Aorta (tissue), 5 donors: ENCODE data around the gene LAMTOR2. TPM values are rescaled to one million over a fixed set of nuclear protein-coding genes. Genes with fewer than 3 reads are reported as not detected.
"Not testable (repeated sequence)": the region's sequence is repeated elsewhere in the genome, so short reads cannot be mapped to it uniquely, and the experiment has no call there.

Source experiments
- ATAC-seq: fragments of 200-7000 bp; cut with Tn5 transposase; one replicate; pipeline ENCODE4 v1.9.1; 2022; ENCODE audit warnings: moderate library complexity; ENCODE audit not compliant: low FRiP score
- DNase-seq, 2 donors: peaks; one replicate each; pipeline ENCODE4 v3.0.0-alpha.2; 2020
- H3K27ac ChIP-seq, 2 donors: one replicate each; pipeline ENCODE4 v1.5.1; 2013; ENCODE audit warnings: low read length in 2 of 2, mild to moderate bottlenecking in 2 of 2, moderate library complexity in 2 of 2, control low read depth in 1 of 2, inconsistent platforms in 1 of 2, low read depth in 1 of 2
- H3K27me3 ChIP-seq, 2 donors: one replicate each; pipeline ENCODE4 v1.6.1; 2013; ENCODE audit warnings: control low read depth in 1 of 2, low read length in 1 of 2, mild to moderate bottlenecking in 1 of 2, moderate library complexity in 1 of 2; ENCODE audit not compliant: insufficient read depth in 2 of 2, control insufficient read depth in 1 of 2
- H3K36me3 ChIP-seq, 2 donors: one replicate each; pipeline ENCODE4 v1.6.1; 2013; ENCODE audit warnings: control low read depth in 1 of 2, low read length in 1 of 2, mild to moderate bottlenecking in 1 of 2; ENCODE audit not compliant: insufficient read depth in 2 of 2, control insufficient read depth in 1 of 2
- H3K4me1 ChIP-seq, 2 donors: one replicate each; pipeline ENCODE4 v1.6.1; 2013; ENCODE audit warnings: low read length in 2 of 2, control low read depth in 1 of 2, mild to moderate bottlenecking in 1 of 2, moderate library complexity in 1 of 2; ENCODE audit not compliant: insufficient read depth in 2 of 2, control insufficient read depth in 1 of 2
- H3K4me3 ChIP-seq, 2 donors: one replicate each; pipeline ENCODE4 v1.5.1; 2013; ENCODE audit warnings: low read length in 2 of 2, control low read depth in 1 of 2, mild to moderate bottlenecking in 1 of 2
- H3K9me3 ChIP-seq: one replicate; pipeline ENCODE4 v1.6.1; 2013; ENCODE audit warnings: mild to moderate bottlenecking, low read length; ENCODE audit not compliant: control insufficient read depth
- WGBS, 2 donors: extraction: QIAGEN DNeasy Blood & Tissue Kit; methylation state at CpG; one replicate each; pipeline ENCODE4 v1.1.7; 2013; 5-methylcytosine and 5-hydroxymethylcytosine counted together
- intact Hi-C, 2 donors: fragments of 100-400 bp; cut with DNase I; formaldehyde crosslinking; loops; one replicate each; pipeline versions ENCODE4 v1.14.2 to v1.15.0; 2022
- polyA plus RNA-seq, 2 donors: library from polyadenylated mRNA; stranded (reverse); fragments of 200-250 nt; gene quantifications; one replicate each; pipeline ENCODE4 v1.2.3, GENCODE V29; 2013
- total RNA-seq, 2 donors: library from RNA; stranded (reverse); fragmentation: NEBNext Ultra II Directional; extraction: Animal tissue kit (Norgen Biotek cat#: 25700); gene quantifications; one replicate each; pipeline ENCODE4 v1.2.1, GENCODE V29; 2021
- donor health status: healthy with polysubstance abuse.
- donor health status: Bipolar disorder and iron deficiency.
- donor health status: DM: no; HTN: no; CAD: no.
- donor health status: DM: no; HTN: no; CAD: no.
- donor health status: DM: yes; HTN: yes; CAD: no.

The LAMTOR2 gene
- total and polyA plus RNA-seq, 4 donors: 31.6 to 129 (median 59.7) TPM

DNA sequence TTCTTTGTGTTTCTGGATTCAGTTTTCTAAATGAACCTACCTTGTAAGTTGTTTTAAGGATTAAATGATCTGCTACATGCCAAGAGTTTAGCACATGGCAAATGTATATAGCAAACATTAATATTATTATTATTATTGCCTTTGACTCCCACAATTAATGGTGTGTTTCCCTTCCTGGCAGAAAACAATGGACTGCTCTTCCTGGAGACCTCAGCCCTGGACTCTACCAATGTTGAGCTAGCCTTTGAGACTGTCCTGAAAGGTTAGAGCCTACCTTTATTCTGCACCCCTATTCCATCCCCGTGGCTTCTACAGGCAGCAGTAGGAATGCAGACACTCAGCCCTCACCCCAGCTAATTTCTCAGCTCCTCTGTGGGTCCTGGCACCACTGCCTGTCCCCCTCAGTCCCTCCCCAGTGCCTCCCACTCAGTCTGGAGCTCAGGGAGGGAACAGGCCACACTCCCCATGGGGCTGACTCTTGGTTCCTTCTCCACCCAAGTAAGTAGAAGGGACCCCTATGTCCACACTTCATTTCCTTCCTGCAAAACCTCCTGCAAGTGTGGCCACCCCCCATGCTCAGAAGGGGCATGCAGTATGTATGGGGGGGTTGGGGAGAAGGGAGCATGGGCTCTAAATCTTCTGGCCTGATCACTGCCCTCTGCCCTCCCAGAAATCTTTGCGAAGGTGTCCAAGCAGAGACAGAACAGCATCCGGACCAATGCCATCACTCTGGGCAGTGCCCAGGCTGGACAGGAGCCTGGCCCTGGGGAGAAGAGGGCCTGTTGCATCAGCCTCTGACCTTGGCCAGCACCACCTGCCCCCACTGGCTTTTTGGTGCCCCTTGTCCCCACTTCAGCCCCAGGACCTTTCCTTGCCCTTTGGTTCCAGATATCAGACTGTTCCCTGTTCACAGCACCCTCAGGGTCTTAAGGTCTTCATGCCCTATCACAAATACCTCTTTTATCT lies 15.2 kb downstream of the LAMTOR2 start:
- no peaks in the 10 kb centered on the region for H3K36me3 ChIP-seq
- no peaks in the 10 kb centered on the region for H3K4me1 ChIP-seq
- no peak for ATAC-seq
- WGBS, 2 donors: 77 to 79% methylated on average over 3 of the region's 3 CpGs
- no peak overlapping the region for H3K4me3 ChIP-seq
- H3K9me3 ChIP-seq: no peaks in the 10 kb centered on the region
- no peaks in the 10 kb centered on the region for H3K27me3 ChIP-seq
- H3K27ac ChIP-seq: no peak overlapping the region
- intact Hi-C loops: loop anchor here in 1 of 2 donors (5.0 kb wide), 1 partner anchor 132 kb away; no protein-coding TSS in a partner anchor
- no peak for DNase-seq

DNA sequence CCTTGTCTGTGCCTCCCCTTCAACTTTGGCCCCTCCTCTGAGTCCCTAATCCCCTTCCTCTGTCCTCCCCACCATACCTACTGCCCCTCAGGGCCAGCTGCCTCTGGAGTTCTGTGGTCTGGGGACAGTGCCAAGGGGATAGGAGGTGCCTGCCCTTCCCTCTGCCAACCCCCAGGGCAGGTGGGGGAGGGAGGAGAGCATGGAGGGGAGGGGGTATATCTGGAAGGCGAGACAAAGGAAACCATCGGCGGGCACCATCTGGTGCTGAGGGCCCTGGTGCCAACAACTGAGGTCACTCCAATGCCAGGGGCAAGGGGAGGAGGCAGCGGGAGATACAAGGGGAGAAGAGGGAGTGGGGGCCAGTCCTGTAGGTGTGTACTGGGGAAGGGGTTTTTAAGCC lies 16.0 kb downstream of the LAMTOR2 start:
- H3K4me1 ChIP-seq: no peaks in the 10 kb centered on the region
- H3K36me3 ChIP-seq: no peaks in the 10 kb centered on the region
- 33 to 38% methylated on average over 4 of the region's 4 CpGs for WGBS, 2 donors
- ATAC-seq (no peak), DNase-seq (no peak)
- no peak overlapping the region for H3K27ac ChIP-seq
- H3K9me3 ChIP-seq: no peaks in the 10 kb centered on the region
- H3K27me3 ChIP-seq: no peaks in the 10 kb centered on the region
- intact Hi-C loops: no loop called here
- H3K4me3 ChIP-seq: no peak overlapping the region

DNA sequence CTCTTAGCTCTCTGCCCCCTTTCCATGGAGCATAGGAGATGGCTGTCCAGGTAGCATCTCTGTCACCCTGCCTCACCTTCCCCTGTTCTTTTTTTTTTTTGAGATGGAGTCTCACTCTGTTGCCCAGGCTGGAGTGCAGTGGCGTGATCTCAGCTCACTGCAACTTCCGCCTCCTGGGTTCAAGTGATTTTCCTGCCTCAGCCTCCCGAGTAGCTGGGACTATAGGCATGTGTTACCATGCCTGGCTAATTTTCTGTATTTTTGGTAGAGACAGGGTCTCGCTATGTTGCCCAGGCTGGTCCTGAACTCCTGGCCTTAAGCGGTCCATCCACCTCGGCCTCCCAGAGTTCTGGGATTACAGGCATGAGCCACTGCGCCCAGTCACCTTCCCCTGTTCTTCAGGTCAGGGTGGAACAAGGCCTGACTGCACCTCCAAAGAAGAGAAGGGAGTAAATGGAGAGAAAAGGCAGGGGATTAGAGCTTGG lies 16.8 kb downstream of the LAMTOR2 start:
- whole genome bisulfite sequencing, 2 donors: 87 to 89% methylated on average over 7 of the region's 7 CpGs
- H3K9me3 ChIP-seq, H3K4me1 ChIP-seq, H3K27ac ChIP-seq, intact Hi-C loops, H3K4me3 ChIP-seq, H3K36me3 ChIP-seq, H3K27me3 ChIP-seq, ATAC-seq, DNase-seq: not testable (repeated sequence)

DNA sequence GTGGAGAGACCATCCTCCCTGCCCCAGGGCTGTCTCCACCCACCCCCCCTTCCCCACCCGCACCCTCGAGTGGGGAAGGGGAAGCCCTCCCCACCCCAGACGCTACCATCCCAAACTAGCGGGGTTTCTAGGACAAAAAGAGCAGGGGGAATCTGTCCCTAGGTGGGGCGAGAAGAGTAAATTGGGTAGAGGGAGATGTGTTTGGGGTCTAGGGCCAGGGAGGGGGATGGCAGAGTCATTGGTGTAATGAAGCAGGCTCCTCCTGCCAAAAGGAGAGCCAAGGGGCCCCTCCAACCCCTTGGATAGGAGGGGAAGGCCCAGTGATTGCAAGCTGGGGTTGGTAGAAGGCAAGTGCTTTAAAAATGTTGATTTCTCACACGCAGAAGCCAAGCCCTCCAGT lies 17.7 kb downstream of the LAMTOR2 start:
- Histone ChIP-seq H3K9me3 (no peaks in the 10 kb centered on the region), H3K4me3 (no peak overlapping the region), H3K27me3 (no peaks in the 10 kb centered on the region), H3K4me1 (no peaks in the 10 kb centered on the region), H3K27ac (no peak overlapping the region), H3K36me3 (no peaks in the 10 kb centered on the region)
- ATAC-seq (no peak), DNase-seq (no peak)
- WGBS, 2 donors: 55 to 61% methylated on average over 6 of the region's 6 CpGs
- intact Hi-C loops: no loop called here

DNA sequence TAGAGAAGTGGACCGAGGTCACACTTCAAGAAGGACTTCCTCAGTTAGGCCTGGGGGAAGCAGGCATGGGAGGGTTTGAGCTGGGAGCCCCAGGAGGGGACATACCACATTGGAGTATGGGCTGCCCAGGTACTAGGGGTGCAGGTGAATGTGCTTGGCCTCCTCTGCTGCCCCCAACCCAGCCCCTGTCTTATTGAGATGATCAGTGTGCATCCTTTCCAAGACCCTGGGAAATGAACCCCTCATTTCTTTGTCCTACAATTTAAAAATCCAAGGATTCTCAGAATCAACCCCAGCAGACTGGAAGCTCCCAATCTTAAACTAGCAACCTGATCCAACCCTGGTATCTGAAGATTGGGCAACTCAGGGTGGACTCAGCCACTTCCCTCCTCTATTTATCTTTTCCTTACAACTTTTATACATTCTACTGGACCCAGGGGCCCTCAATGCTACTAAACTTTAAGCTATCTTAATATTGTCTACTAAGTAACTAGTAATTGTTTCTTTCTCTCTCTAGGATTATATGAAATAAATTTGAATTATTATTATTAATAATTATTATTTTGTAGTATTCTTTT lies 18.6 kb downstream of the LAMTOR2 start:
- intact Hi-C loops: no loop called here
- H3K27ac ChIP-seq: no peak overlapping the region
- no peaks in the 10 kb centered on the region for H3K4me1 ChIP-seq
- no peaks in the 10 kb centered on the region for H3K27me3 ChIP-seq
- ATAC-seq (no peak), DNase-seq (no peak)
- no peaks in the 10 kb centered on the region for H3K36me3 ChIP-seq
- H3K9me3 ChIP-seq: no peaks in the 10 kb centered on the region
- H3K4me3 ChIP-seq: no peak overlapping the region
- 0 to 34% methylated on average over 1 of the region's 1 CpG for WGBS, 2 donors

DNA sequence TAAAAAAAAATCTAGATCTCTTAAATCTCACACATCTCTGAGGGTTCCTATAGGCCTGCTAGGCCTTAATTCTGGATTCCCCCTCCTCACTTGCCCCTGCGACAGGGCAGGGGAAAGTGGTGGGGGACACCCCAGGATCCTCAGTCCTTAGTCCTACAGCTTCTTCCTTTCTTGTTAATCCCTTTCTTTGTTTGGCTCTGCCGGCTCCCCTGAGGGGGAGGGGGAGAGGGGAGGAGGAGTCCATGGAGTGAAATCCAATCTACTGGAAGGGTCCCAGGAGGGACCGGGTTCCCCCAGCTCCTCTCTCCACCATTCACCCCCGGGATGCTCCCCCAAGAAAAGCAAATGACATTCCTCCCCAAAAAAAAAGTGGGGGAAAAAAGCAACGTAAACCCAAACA lies 19.2 kb downstream of the LAMTOR2 start:
- 50 to 59% methylated on average over 5 of the region's 5 CpGs for WGBS, 2 donors
- Histone ChIP-seq H3K4me3 (no peak overlapping the region), H3K4me1 (no peaks in the 10 kb centered on the region), H3K27me3 (no peaks in the 10 kb centered on the region), H3K36me3 (no peaks in the 10 kb centered on the region), H3K9me3 (no peaks in the 10 kb centered on the region), H3K27ac (no peak overlapping the region)
- intact Hi-C loops: no loop called here
- DNase-seq: no peak
- no peak for ATAC-seq

DNA sequence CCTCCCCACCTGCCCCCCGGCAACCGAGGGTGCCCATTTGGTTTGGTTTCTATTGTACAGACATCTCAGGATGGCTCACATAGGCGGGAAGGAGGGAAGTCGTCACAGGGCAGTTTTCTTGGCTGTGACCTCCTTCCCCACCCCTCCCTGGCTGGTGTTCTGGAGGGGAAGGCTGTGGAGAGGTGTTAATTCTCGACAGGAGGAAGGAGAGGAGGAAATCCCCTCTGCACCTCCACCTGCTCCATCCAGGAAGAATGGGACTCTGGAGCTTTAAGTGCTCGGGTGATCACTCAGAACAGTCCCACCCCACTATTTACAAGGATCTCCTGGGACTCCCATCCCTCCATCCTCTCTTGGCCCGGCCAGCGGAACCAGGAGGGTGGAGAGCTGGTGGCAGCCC lies 20.1 kb downstream of the LAMTOR2 start:
- no peaks in the 10 kb centered on the region for H3K27me3 ChIP-seq
- H3K36me3 ChIP-seq: no peaks in the 10 kb centered on the region
- 67 to 73% methylated on average over 7 to 8 of the region's 8 CpGs for WGBS, 2 donors
- ATAC-seq (no peak), DNase-seq (no peak)
- intact Hi-C loops: no loop called here
- no peaks in the 10 kb centered on the region for H3K4me1 ChIP-seq
- no peak overlapping the region for H3K27ac ChIP-seq
- H3K4me3 ChIP-seq: no peak overlapping the region
- no peaks in the 10 kb centered on the region for H3K9me3 ChIP-seq

DNA sequence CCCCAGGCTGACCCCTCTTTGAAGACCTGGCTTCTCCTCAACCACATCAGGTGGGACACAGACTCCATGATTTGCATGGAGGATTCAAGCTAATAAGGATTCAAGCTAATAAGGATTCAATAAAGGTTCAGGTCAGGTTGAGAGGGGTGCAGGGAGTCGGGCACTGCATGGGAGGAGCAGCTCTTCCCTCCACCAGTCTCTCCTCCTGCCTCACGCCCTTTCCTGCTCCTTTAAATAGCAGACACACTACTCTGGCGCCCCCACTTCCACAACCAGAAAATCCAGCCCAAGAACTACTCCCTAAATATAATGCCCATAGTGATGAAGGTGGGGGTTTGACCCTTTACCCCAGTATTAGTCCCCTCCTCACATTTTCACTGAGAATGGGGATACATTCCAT lies 20.6 kb downstream of the LAMTOR2 start:
- Histone ChIP-seq H3K27me3 (no peaks in the 10 kb centered on the region), H3K4me1 (no peaks in the 10 kb centered on the region), H3K9me3 (no peaks in the 10 kb centered on the region), H3K36me3 (no peaks in the 10 kb centered on the region), H3K4me3 (no peak overlapping the region), H3K27ac (no peak overlapping the region)
- intact Hi-C loops: no loop called here
- WGBS, 2 donors: 57 to 58% methylated on average over 3 of the region's 3 CpGs
- no peak for ATAC-seq
- DNase-seq: no peak

DNA sequence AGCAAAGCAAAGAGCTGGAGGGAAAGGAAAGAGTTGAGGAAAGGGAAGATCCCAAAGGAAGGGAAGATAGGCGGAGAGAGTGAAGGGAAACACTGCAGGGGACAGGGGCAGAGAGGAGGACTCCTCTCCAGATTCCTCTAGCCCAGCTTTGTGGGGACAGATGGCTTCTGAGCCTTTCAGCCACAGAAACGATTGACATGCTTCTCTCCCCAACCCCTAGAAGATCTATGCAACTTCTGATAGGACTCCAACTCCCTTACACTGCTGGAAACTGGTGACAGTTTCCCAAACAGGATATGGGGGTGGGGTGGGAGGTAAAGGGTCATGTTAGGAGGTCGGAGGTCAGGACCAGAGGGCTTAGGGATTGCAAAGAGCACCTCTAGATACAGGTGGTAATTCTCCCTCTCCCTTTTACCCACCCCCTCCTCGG lies 21.2 kb downstream of the LAMTOR2 start:
- H3K9me3 ChIP-seq: no peaks in the 10 kb centered on the region
- no peaks in the 10 kb centered on the region for H3K27me3 ChIP-seq
- DNase-seq (no peak), ATAC-seq (no peak)
- no peaks in the 10 kb centered on the region for H3K4me1 ChIP-seq
- 71 to 78% methylated on average over 4 of the region's 4 CpGs for WGBS, 2 donors
- intact Hi-C loops: no loop called here
- H3K36me3 ChIP-seq: no peaks in the 10 kb centered on the region
- H3K27ac ChIP-seq: no peak overlapping the region
- no peak overlapping the region for H3K4me3 ChIP-seq
